H1 (cell line): Measurements from ENCODE around the gene CIRBP.

Source experiments
- ATF3 ChIP-seq: IDR thresholded peaks from 2 replicates; pipeline ENCODE4 v1.6.1; 2011; ENCODE audit warnings: low read depth, mild to moderate bottlenecking, low read length; ENCODE audit not compliant: insufficient read depth
- BACH1 ChIP-seq: IDR thresholded peaks from 2 replicates; pipeline ENCODE4 v1.6.1; 2012; ENCODE audit warnings: low read length, improper control_type of control experiment
- BRCA1 ChIP-seq: IDR thresholded peaks from 2 replicates; pipeline ENCODE4 v1.6.1; 2012; ENCODE audit warnings: low read depth, low read length, improper control_type of control experiment
- CEBPB ChIP-seq: IDR thresholded peaks from 2 replicates; pipeline ENCODE4 v1.6.1; 2012; ENCODE audit warnings: low read depth, low read length
- CREB1 ChIP-seq: IDR thresholded peaks from 2 replicates; pipeline ENCODE4 v1.6.1; 2012; ENCODE audit warnings: inconsistent platforms
- CTBP2 ChIP-seq: IDR thresholded peaks from 2 replicates; pipeline ENCODE4 v1.7.0; 2011; ENCODE audit warnings: borderline replicate concordance, mild to moderate bottlenecking, moderate library complexity, mixed read lengths, low read length; ENCODE audit not compliant: insufficient read depth, insufficient read length
- CTCF ChIP-seq, 3 experiments: IDR thresholded peaks; 1 replicate in 2 of 3; 2 replicates in 1 of 3; pipeline versions ENCODE4 v1.5.1 to v1.6.1; 2011; ENCODE audit warnings: low read length in 3 of 3, mild to moderate bottlenecking in 3 of 3, inconsistent platforms in 2 of 3, low read depth in 1 of 3, moderate library complexity in 1 of 3; ENCODE audit not compliant: insufficient read depth in 1 of 3; ENCODE audit errors: control extremely low read depth in 1 of 3
- EZH2 ChIP-seq: fragments of 200-600 bp; sonication (generic); IDR thresholded peaks from 2 replicates; pipeline ENCODE4 v1.7.1; 2012; ENCODE audit warnings: low read depth, mild to moderate bottlenecking, moderate library complexity, low read length, inconsistent platforms; ENCODE audit not compliant: severe bottlenecking
- FOSL1 ChIP-seq: IDR thresholded peaks from 2 replicates; pipeline ENCODE4 v1.6.1; 2011; ENCODE audit warnings: mild to moderate bottlenecking, low read depth, low read length, moderate library complexity; ENCODE audit not compliant: insufficient read depth
- GTF2F1 ChIP-seq: IDR thresholded peaks from 2 replicates; pipeline ENCODE4 v1.6.1; 2012; ENCODE audit warnings: low read depth, low read length, improper control_type of control experiment, borderline replicate concordance
- POLR2A ChIP-seq, 2 experiments: IDR thresholded peaks; 1 replicate in 1 of 2; 2 replicates in 1 of 2; pipeline ENCODE4 v1.6.1; 2011; ENCODE audit warnings: low read depth in 2 of 2, low read length in 2 of 2, mild to moderate bottlenecking in 2 of 2; ENCODE audit errors: control extremely low read depth in 1 of 2
- POLR2AphosphoS5 ChIP-seq: IDR thresholded peaks from 2 replicates; pipeline ENCODE4 v1.6.1; 2011; ENCODE audit warnings: low read depth, low read length
- SIN3A ChIP-seq, 2 experiments: IDR thresholded peaks in 1 of 2; conservative IDR thresholded peaks in 1 of 2; 2 replicates each; pipeline ENCODE4 v1.6.1; 2011 to 2012; ENCODE audit warnings: low read length in 2 of 2, improper control_type of control experiment in 1 of 2, low read depth in 1 of 2, mild to moderate bottlenecking in 1 of 2
- USF2 ChIP-seq: IDR thresholded peaks from 2 replicates; pipeline ENCODE4 v1.6.1; 2011; ENCODE audit warnings: low read length, improper control_type of control experiment

- TF ChIP-seq CREB1: no peak
- no peak for TF ChIP-seq GTF2F1
- no peak for TF ChIP-seq EZH2
- no peak for TF ChIP-seq BACH1
- TF ChIP-seq POLR2A (IDR thresholded peaks at IDR 0.05; ENCODE audit: control extremely low read depth in 1 of 2, low read depth in 2 of 2, low read length in 2 of 2): no peak
- TF ChIP-seq USF2: no peak
- no peak for TF ChIP-seq CTCF (IDR thresholded peaks at IDR 0.05; ENCODE audit: control extremely low read depth in 1 of 3, insufficient read depth in 1 of 3, low read depth in 1 of 3, low read length in 3 of 3)
- no peak for TF ChIP-seq ATF3
- TF ChIP-seq BRCA1: no peak
- no peak for TF ChIP-seq SIN3A (conservative IDR thresholded peaks at IDR 0.05 in 1 of 2, IDR thresholded peaks at IDR 0.05 in 1 of 2; ENCODE audit: low read depth in 1 of 2, low read length in 2 of 2)
- no peak for TF ChIP-seq CEBPB
- TF ChIP-seq POLR2AphosphoS5: no peak
- TF ChIP-seq CTBP2: no peak
- TF ChIP-seq FOSL1: no peak
These were observed 37.1 kb upstream of the CIRBP start for GRCh38 chr19:1231729-1232637.
